DND-41 (cell line): Measurements from ENCODE around the gene MCM5.
"Not testable (repeated sequence)": the region's sequence is repeated elsewhere in the genome, so short reads cannot be mapped to it uniquely, and the experiment has no call there.

ENCODE experiments used
- ATAC-seq: fragments of 200-7000 bp; cut with Tn5 transposase; 3 replicates; pipeline ENCODE4 v1.9.1; 2021; ENCODE audit warnings: low read depth; ENCODE audit not compliant: insufficient read depth
- DNase-seq: peaks from one replicate; pipeline ENCODE4 v3.0.0-alpha.2; 2020
- H2AFZ ChIP-seq: 2 replicates; pipeline ENCODE4 v1.6.0; 2012; ENCODE audit warnings: low read depth, low read length
- H3K27ac ChIP-seq: 2 replicates; pipeline ENCODE4 v1.5.1; 2012; ENCODE audit warnings: low read length, inconsistent platforms
- H3K27me3 ChIP-seq: fragments of 200-600 bp; sonication (generic); 2 replicates; pipeline ENCODE4 v1.6.0; 2012; ENCODE audit warnings: low read length, mild to moderate bottlenecking, inconsistent platforms; ENCODE audit not compliant: insufficient read depth, poor library complexity
- H3K36me3 ChIP-seq: 2 replicates; pipeline ENCODE4 v1.5.1; 2012; ENCODE audit warnings: low read length, inconsistent platforms; ENCODE audit not compliant: insufficient read depth
- H3K4me1 ChIP-seq: 2 replicates; pipeline ENCODE4 v1.5.1; 2012; ENCODE audit warnings: mild to moderate bottlenecking, low read length; ENCODE audit not compliant: insufficient read depth
- H3K4me2 ChIP-seq: 2 replicates; pipeline ENCODE4 v1.6.0; 2012; ENCODE audit warnings: mild to moderate bottlenecking, moderate library complexity, low read length, inconsistent platforms; ENCODE audit not compliant: insufficient read depth
- H3K4me3 ChIP-seq, 2 experiments: fragments of 200-600 bp in 1 of 2; shearing (Covaris generic) in 1 of 2; 2 replicates each; pipeline ENCODE4 v1.5.1; 2012 to 2016; ENCODE audit warnings: inconsistent platforms in 2 of 2, low read length in 2 of 2, mild to moderate bottlenecking in 2 of 2, low read depth in 1 of 2, moderate library complexity in 1 of 2
- H3K79me2 ChIP-seq: 2 replicates; pipeline ENCODE4 v1.6.0; 2012; ENCODE audit warnings: low read length, inconsistent platforms; ENCODE audit not compliant: insufficient read depth
- H3K9ac ChIP-seq: 2 replicates; pipeline ENCODE4 v1.6.0; 2012; ENCODE audit warnings: low read depth, mild to moderate bottlenecking, inconsistent platforms, low read length, moderate library complexity
- H3K9me3 ChIP-seq: 2 replicates; pipeline ENCODE4 v1.5.1; 2012; ENCODE audit warnings: low read length, moderate library complexity, mild to moderate bottlenecking, inconsistent platforms; ENCODE audit not compliant: insufficient read depth, severe bottlenecking
- H4K20me1 ChIP-seq: 2 replicates; pipeline ENCODE4 v1.6.0; 2012; ENCODE audit warnings: low read length; ENCODE audit not compliant: insufficient read depth
- CTCF ChIP-seq: IDR thresholded peaks from 2 replicates; pipeline ENCODE4 v1.5.1; 2012; ENCODE audit warnings: borderline replicate concordance, low read length, moderate library complexity, mild to moderate bottlenecking; ENCODE audit not compliant: poor library complexity, severe bottlenecking; ENCODE audit errors: extremely low read depth
- EZH2 ChIP-seq: IDR thresholded peaks from 3 replicates; pipeline ENCODE4 v1.6.1; 2012; ENCODE audit warnings: borderline replicate concordance, low read depth, mild to moderate bottlenecking, moderate library complexity, low read length, inconsistent platforms; ENCODE audit not compliant: severe bottlenecking

Gene MCM5

GRCh38 chr22:35465109-35465701, 65.3 kb downstream of the MCM5 start:
- Histone ChIP-seq H3K36me3 (peaks cover 8% of the 10 kb centered on the region; the same call in 1 of the 2 replicates), H3K9me3 (no peaks in the 10 kb centered on the region), H3K4me2 (no peak overlapping the region), H4K20me1 (no peaks in the 10 kb centered on the region; the same call in 1 of the 2 replicates), H3K4me3 (no peak overlapping the region), H3K4me1 (no peaks in the 10 kb centered on the region), H3K79me2 (no peaks in the 10 kb centered on the region), H3K9ac (no peak overlapping the region), H3K27ac (no peak overlapping the region), H3K27me3 (no peaks in the 10 kb centered on the region), H2AFZ (no peak overlapping the region)
- no peak for TF ChIP-seq CTCF
- no peak for TF ChIP-seq EZH2
- ATAC-seq = no peak
- DNase-seq = no peak

DNA sequence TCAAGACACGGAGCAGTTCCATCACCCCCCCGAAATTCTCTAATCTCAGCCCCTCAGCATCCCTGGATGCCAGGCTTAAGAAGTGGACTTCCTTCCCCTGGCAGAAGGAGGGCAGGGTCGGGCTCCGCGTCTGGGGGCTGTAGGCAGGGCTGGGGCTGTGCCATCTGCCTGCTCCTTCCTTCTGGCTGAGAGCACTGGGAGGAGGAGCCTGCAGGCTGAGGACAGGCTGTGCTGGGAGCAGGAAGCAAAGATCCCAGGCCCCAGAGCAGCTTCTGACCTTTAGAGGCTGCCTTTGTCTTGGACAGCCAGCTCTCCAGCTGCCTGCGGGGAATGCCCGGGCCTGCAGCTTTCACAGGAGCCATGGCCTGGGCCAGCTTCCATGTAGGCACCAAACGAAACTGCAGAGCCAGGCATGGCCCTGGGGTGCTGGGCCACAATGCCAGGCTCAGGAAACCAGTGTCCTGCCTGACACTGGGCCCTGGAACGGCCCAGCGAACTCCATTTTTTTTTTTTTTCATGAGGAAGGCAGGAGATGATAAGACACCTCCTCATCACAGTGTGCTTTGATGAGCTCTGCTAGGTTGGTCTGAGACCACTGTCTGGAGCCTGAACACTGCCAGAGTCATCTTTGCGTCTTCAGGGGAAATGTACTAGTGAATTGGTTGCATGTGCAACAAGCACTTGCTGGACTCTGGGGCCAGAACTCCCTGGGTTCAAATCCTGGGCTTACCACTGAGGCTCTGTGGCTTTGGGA, 67.9 kb downstream of the MCM5 start:
- DNase-seq (no peak), ATAC-seq (no peak)
- H3K36me3 ChIP-seq = peaks cover 15% of the 10 kb centered on the region; the same call in 1 of the 2 replicates
- no peaks in the 10 kb centered on the region for H3K79me2 ChIP-seq
- no peak overlapping the region for H3K9ac ChIP-seq
- no peak overlapping the region for H3K4me2 ChIP-seq
- H3K9me3 ChIP-seq = no peaks in the 10 kb centered on the region
- H4K20me1 ChIP-seq = no peaks in the 10 kb centered on the region; the same call in 1 of the 2 replicates
- no peak overlapping the region for H2AFZ ChIP-seq
- H3K4me3 ChIP-seq = no peak overlapping the region
- TF ChIP-seq CTCF = no peak
- TF ChIP-seq EZH2 = no peak
- H3K4me1 ChIP-seq = no peaks in the 10 kb centered on the region
- H3K27me3 ChIP-seq = no peaks in the 10 kb centered on the region
- H3K27ac ChIP-seq = no peak overlapping the region

- Histone ChIP-seq H3K36me3 (peaks cover 9% of the 10 kb centered on the region; the same call in 1 of the 2 replicates), H3K27me3 (no peaks in the 10 kb centered on the region), H3K79me2 (no peaks in the 10 kb centered on the region), H3K27ac (no peak overlapping the region), H3K4me3 (no peak overlapping the region), H3K9me3 (no peaks in the 10 kb centered on the region), H3K9ac (no peak overlapping the region), H2AFZ (no peak overlapping the region), H3K4me2 (no peak overlapping the region), H4K20me1 (no peaks in the 10 kb centered on the region), H3K4me1 (peaks cover 5% of the 10 kb centered on the region)
- TF ChIP-seq EZH2 = no peak
- TF ChIP-seq CTCF = no peak
- ATAC-seq (no peak), DNase-seq (no peak)
Measured at GRCh38 chr22:35470903-35471321, 71.0 kb downstream of the MCM5 start.

DNA sequence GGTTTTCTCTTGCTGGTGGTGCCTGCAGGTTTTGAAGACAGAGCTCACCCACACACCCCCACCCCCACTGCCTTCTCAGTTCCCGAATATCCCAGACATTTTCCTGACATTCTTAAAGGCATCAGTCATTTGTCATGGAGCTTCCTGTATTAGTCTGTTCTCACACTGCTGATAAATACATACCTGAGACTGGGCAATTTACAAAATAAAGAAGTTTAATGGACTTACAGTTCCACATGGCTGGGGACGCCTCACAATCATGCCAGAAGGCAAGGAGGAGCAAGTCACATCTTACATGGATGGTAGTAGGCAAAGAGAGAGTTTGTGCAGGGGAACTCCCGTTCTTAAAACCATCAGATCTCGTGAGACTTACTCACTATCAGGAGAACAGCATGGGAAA, 71.6 kb downstream of the MCM5 start:
- H3K4me1 ChIP-seq, H4K20me1 ChIP-seq, H3K27ac ChIP-seq, DNase-seq, H3K9me3 ChIP-seq, H3K36me3 ChIP-seq, H3K9ac ChIP-seq, ATAC-seq, H3K4me2 ChIP-seq, H3K27me3 ChIP-seq, H2AFZ ChIP-seq, H3K79me2 ChIP-seq, H3K4me3 ChIP-seq: not testable (repeated sequence)
